HG02642 (cell line): Measurements from ENCODE around the gene UBL4A.
A peak's percentile ranks its signal among the peaks of the same experiment; 100 is the strongest.

Experiments used
- ATAC-seq: cut with Tn5 transposase; IDR thresholded peaks from one replicate; pipeline ENCODE4 v1.9.1; 2021; ENCODE audit warnings: mild to moderate bottlenecking; ENCODE audit not compliant: unreplicated experiment, poor library complexity

UBL4A gene

DNA sequence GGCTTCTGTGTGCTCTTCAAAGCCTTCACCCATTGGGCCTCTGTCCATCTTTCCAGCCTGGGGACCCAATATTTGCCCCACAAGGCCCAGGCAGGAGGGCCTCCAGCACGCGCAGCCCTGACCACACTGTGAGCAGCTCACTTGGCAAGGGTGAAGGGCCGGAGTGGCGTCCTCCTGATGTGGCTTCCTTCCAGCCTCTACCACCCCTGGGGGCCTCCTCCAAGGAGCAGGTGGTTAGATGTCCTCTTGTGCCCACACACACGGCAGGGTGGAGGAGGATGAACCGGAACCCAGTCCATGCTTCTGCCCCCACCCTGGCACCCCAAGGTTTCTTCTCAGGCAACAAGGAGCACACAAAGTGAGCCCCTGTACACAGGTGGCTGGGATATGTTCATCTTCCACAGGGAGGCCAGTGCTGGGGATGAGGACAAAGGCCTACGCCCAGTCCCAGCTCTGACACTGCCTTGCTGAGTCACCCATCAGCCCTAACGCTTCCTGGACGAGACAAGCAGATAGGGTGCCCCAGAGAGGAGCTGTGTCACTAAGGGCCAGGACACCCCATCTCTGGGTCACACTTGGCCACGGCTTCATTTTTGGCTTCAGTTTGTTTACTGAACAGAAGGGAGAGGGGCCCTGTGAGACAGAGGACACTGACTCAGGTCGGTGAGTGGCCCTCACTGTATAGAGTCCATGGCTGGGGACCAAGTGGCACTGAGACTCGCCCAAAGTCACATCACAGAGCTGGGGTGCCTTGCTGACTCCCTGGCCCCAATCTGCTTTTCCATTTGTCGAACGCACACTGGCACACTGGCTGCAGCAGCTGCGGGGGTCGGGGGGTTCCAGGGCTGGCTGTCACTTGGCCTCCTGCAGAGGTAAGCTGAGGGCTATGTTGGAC lies 1.9 kb downstream of the UBL4A start:
- no peak for ATAC-seq

DNA sequence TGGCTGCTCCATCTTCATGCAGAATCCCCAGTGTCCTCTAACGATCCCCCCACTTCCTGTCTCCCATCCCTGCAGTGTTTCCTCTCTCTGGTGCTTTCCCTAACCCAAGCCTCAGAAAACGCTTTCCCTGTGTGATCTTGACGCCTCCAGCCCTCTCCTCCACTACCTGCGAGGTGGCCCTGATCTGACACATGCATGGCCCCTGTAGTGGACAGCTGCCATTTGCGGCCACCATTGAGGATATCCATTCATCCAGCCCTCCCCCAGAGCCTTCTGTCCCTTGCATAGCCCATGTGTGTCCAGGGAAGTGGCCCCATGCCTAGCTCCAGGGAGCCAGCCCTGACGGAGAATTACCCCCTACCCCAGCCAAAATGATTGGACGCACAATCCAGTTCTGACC lies 3.1 kb downstream of the UBL4A start:
- no peak for ATAC-seq

GRCh38 chrX:154482786-154483185 lies 3.6 kb downstream of the UBL4A start:
- ATAC-seq: no peak

GRCh38 chrX:154481911-154482601 lies 4.4 kb downstream of the UBL4A start:
- ATAC-seq: no peak

- no peak for ATAC-seq
These were observed 5.2 kb downstream of the UBL4A start for GRCh38 chrX:154481195-154481594.

DNA sequence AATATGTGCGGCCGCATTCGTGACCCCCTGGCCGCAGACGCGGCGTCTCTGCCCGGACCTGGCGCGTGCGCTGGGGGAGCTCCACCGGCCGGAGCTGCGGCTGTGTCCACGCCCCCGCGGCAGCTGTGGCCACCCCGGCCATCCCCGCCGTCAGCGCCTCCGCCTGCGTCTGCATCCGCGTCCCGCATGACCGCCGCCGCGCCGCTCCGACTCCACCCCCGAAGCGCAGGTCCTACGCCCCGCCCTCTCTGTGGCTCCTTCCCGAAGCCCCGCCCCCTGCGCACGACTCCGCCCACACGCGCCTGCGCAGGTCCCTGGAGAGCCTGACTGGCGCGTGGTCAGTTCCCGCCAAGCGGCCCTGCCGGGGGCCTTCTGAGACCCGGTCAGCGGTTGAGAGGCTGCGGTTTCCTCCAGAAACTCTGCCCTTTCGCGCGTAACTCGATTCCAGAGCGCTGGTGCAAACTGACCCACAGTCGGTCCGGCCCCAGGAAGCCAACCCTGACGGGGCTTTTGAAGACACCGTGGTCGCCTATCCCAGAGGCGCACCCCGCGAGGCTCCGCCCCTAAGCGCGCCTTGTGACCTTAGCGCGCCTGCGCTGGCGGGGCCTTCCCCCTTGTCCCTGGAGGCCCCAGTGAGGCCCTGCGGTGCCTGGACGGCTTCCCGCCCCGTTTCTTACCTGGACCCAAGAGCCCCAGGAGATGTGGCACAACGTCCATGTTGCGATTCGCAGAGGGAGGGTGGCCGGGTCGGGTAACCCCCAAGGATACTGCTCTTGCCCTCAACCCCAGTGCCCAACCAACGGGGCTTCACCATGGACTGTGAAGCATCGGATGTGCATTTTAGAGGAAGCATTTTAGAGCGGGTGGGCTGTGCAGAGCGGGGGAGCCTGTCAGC lies 7.4 kb downstream of the UBL4A start, which contains the start of gene LAGE3:
Gene LAGE3 (minus strand): TSS at position 554 of the 895 bp plus-strand sequence. CDS start 366 bp downstream, at position 188.
- peak; percentile 86 for ATAC-seq

DNA sequence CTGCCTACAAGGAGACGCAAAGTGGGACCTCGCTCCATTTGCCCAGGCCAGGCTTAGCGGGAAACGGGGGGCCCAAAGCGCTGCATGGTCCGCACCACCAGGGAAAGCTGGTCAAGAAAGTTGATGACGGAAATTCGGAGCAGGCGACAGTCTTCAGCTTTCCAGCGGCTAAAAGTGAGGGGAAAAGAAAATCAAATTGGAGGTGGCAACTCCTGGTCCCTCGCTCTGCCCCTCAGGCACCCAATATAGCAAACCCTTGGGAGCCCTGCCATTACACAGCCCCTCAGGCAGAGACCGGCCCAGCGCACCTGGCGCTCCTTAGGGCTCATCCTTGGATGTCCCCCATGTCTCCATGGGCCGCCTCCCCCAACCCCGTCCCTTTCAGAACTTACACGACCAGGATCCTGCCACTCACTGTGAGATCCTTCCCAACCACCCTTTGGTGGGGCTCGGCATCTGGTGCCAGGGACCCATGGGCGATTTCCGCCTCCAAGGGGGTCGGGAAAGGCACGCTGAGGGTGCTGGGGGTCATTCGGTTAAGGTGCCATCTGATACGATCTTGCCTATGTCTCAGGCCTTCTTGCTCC lies 8.4 kb downstream of the UBL4A start:
- no peak for ATAC-seq

GRCh38 chrX:154476821-154477220 lies 9.6 kb downstream of the UBL4A start:
- ATAC-seq: no peak

DNA sequence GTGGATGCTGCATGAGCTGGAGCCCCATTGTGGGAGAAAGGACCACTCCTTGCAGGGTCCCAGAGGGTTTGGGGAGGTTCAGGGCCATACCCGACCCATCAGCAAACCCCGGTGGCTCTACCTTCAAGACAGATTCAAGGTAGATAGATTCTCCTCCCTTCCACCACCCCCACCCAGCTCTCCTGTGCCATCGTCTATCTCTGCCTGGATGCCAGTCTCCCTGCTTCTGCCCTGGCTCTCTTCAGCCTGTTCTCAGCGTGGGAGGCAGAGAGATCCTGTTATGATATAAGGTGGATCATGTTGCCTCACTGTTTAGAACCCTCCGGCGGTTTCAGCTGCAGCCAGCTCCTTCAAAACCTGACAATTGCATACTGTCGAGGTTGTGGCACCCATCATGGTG lies 12.7 kb downstream of the UBL4A start:
- ATAC-seq: no peak

DNA sequence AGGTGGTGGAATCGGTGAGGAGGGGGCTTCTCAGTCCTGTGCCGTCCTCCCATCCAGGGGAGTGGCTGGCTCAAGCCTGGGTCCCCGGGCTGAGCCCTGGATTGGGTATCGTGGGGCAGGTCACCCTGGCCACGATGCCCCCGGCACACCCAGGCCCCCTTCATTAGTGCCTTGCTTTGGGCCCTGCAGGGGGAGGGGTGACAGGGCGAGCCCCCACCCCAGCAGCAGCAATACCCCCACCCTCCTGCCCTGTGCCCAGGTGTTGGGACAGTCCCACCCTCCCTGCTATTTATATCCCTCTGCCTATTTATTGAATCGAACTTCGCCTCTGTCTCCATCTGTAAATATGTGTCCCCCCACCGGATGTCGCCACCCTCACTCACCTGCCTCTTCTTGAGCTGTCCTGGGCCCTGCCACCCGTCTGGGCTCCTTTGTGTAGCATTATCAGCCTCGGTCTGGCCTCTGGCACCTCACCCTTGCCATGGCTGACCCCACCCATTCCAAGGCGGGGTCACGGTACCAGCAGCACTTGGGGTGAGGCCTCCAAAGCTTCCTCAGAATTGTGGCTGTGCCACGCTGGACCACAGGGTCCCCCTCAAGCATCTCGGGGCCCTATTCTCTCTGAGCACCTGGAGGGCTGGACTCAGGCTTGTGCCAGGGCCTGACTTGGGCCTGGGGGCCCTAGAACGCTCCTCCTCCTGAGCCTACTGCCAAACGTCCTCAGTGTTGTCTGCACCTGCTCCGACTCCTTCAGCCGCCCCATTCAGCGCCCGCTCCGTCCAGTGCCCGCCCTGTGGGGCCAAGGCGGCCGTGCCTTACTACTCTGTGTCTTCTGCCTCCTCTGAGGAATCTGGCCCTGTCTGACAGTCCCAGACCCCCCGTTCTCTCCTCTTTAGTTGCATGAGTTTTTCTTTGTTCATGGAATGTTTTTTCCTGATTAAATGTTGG lies 13.5 kb downstream of the UBL4A start:
- ATAC-seq: no peak

DNA sequence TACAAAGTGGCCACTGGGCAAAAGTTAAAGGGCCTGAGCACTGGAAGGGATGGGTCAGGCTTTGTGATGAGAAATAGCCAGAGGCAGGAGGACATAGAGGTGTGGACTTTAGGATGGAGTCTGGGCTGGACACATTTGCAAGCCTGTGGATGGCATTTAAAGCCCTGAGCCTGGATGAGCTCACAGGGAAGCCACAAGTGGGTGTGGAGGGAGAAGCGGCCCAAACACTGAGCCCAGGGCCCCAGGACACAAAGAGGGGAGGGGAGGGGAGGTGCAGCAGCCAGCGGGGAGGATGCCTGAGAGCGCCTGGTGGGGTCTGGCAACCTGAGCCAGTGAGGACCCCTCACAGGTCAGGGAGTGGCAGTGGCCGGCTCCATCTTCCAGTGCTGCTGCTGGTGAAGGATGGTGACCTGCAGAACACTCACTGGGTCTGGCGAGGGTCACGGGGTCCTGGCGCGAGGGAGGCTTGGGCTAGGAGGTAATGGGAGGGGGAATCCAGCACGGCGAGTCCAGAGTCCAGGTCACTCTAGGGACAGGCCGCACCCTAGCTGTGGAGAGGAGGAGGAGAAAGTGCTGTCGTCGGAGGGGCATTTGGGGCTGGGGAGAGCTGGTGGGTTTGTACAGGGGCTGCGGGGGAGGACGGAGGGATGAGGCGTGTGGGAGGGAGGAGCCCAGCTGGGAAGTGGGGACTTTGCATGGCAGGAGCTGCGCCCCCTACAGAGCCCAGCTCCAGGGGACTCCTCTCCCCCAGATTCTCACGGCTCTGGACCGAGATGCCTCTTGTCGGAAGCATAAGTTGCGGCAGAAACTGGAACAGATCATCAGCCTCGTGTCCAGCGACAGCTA lies 14.4 kb downstream of the UBL4A start:
- no peak for ATAC-seq

DNA sequence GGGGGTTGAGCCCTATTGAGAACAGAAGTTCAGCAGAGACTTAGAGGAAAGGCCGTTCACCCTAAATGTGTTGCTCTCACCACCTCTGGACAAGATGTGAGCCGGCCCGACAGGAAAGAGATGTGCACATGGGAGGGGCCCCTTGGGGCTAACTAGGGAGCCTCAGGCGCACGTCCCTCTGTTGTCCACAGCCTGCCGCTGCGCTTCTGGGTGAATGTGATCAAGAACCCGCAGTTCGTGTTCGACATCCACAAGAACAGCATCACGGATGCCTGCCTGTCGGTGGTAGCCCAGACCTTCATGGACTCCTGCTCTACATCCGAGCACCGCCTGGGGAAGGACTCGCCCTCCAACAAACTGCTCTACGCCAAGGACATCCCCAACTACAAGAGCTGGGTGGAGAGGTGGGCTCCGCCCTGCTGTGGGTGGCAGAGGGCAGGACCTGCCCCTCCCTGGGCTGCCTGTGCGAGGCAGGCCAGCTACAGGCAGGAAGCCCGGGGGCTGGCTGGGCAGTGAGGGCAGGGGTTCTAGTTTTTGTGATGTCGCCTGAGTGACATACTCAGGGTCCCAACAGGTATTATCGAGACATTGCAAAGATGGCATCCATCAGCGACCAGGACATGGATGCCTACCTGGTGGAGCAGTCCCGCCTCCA lies 15.4 kb downstream of the UBL4A start:
- ATAC-seq: no peak

- no peak for ATAC-seq
These were observed 16.0 kb downstream of the UBL4A start for GRCh38 chrX:154470434-154470833.

DNA sequence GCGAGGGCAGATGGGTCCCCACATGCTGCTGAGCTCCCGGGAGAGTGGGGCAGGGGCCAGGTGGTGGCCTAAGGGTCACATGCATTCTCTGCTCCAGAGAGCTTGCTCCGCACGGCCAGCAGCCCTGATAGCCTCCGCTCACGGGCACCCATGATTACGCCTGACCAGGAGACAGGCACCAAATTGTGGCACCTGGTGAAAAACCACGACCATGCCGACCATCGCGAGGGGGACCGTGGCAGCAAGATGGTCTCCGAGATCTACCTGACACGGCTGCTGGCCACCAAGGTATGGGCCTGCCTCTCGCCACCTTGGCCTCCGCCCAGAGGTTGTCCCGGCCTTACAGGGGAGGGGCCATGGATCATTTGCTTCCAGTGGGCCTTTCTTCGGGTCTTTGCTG lies 16.5 kb downstream of the UBL4A start:
- ATAC-seq: no peak

DNA sequence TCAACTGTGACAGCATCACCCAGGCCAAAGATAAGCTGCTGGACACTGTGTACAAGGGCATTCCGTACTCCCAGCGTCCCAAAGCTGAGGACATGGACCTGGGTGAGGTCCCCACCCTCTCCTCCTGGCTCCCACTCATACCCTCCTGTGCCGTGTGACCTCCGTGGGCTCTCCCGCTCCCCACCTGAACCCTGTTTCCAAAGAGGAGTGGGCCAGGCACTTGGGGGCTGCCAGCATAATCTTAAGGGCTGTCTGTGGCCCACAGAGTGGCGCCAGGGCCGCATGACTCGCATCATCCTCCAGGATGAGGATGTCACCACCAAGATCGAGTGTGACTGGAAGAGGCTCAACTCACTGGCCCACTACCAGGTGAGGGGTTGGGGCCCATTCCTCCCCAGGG lies 17.3 kb downstream of the UBL4A start:
- ATAC-seq: no peak

GRCh38 chrX:154468217-154468616 lies 18.2 kb downstream of the UBL4A start:
- ATAC-seq: no peak

DNA sequence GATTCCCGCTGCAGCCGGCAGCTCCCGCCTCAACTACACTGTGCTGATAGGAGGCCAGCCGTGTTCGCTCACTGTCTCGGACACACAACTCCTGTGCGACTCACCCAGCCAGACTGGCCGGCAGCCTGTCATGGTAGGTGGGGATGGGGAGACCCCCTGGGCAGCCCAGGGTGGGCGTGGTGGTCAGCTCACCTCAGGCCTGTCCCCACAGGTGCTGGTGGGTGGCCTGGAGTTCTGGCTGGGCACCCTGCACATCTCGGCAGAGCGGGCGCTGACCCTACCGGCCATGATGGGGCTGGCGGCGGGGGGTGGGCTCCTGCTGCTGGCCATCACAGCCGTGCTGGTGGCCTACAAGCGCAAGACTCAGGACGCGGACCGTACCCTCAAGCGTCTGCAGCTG lies 18.9 kb downstream of the UBL4A start:
- no peak for ATAC-seq

DNA sequence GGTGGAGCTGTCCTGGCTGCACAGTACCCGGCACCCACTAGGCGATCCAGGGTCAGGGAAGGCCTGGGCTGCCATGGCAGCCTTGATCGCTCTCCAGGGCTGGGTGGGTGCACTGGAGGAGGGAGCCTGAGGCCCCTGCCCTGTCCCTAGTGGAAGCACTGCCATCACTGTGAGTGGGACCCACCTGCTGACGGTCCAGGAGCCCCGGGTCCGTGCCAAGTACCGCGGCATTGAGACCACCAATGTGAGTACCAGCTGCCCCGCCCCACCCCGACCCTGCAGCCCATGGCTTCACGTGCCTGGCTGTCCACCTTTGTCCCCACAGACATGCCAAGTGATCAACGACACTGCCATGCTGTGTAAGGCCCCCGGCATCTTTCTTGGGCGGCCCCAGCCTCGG lies 19.5 kb downstream of the UBL4A start:
- ATAC-seq: no peak
